NCI-H510A treated with DMSO at 0.1 percent for 48 hours (cell line): ENCODE data around the gene DNAH11.
"Not testable (repeated sequence)": the region's sequence is repeated elsewhere in the genome, so short reads cannot be mapped to it uniquely, and the experiment has no call there.

Experiments used
- DNase-seq: peaks from one replicate; lab custom pipeline; 2025; lab: John Stamatoyannopoulos, UW

Gene DNAH11

GRCh38 chr7:21717323-21717722 is 174.5 kb downstream of the DNAH11 start:
- DNase-seq, result no peak

GRCh38 chr7:21718391-21718790 is 175.6 kb downstream of the DNAH11 start:
- no peak for DNase-seq

GRCh38 chr7:21719846-21720245 is 177.0 kb downstream of the DNAH11 start:
- DNase-seq, result no peak

- DNase-seq, result no peak
Measured at GRCh38 chr7:21722371-21722770, 179.5 kb downstream of the DNAH11 start.

GRCh38 chr7:21724562-21724961 is 181.7 kb downstream of the DNAH11 start:
- DNase-seq, result no peak

GRCh38 chr7:21730399-21730798 is 187.6 kb downstream of the DNAH11 start:
- no peak for DNase-seq

- DNase-seq, result no peak
Measured at GRCh38 chr7:21731977-21732376, 189.1 kb downstream of the DNAH11 start.

- DNase-seq, result not testable (repeated sequence)
Measured at GRCh38 chr7:21732956-21733355, 190.1 kb downstream of the DNAH11 start.

GRCh38 chr7:21733837-21734236 is 191.0 kb downstream of the DNAH11 start:
- no peak for DNase-seq

- DNase-seq, result no peak
Measured at GRCh38 chr7:21743493-21743892, 200.7 kb downstream of the DNAH11 start.

GRCh38 chr7:21746949-21747348 is 204.1 kb downstream of the DNAH11 start:
- DNase-seq, result no peak

GRCh38 chr7:21747806-21748205 is 205.0 kb downstream of the DNAH11 start:
- DNase-seq, result no peak

GRCh38 chr7:21749378-21749777 is 206.5 kb downstream of the DNAH11 start:
- no peak for DNase-seq

GRCh38 chr7:21753071-21753470 is 210.2 kb downstream of the DNAH11 start:
- no peak for DNase-seq

GRCh38 chr7:21754963-21755362 is 212.1 kb downstream of the DNAH11 start:
- no peak for DNase-seq

- peak; percentile 6 for DNase-seq
Measured at GRCh38 chr7:21757537-21758282, 214.9 kb downstream of the DNAH11 start.

- DNase-seq, result no peak
Measured at GRCh38 chr7:21758286-21758685, 215.4 kb downstream of the DNAH11 start.

GRCh38 chr7:21762469-21762868 is 219.6 kb downstream of the DNAH11 start:
- no peak for DNase-seq

- no peak for DNase-seq
Measured at GRCh38 chr7:21763818-21764217, 221.0 kb downstream of the DNAH11 start.

- DNase-seq, result no peak
Measured at GRCh38 chr7:21766218-21766617, 223.4 kb downstream of the DNAH11 start.

- peak; percentile 87 for DNase-seq
Measured at GRCh38 chr7:21767300-21767900, 224.6 kb downstream of the DNAH11 start.

- DNase-seq, result no peak
Measured at GRCh38 chr7:21768279-21768678, 225.4 kb downstream of the DNAH11 start.

GRCh38 chr7:21771266-21771665 is 228.4 kb downstream of the DNAH11 start:
- peak; percentile 44 for DNase-seq
